Stimulated activated effector memory CD8-positive, alpha-beta T cell treated with anti-CD3 and anti-CD28 coated beads, Interleukin-12 subunit alpha, Interleukin-12 subunit beta, amount 100 ng/mL, for 72 hours (primary cell): ENCODE measurements around the gene SHROOM3.

ENCODE experiments used
- ATAC-seq: fragments of 150-1000 bp; cut with Tn5 transposase; 2 replicates; pipeline ENCODE4 v1.10.0; 2021
- DNase-seq, 2 donors: peaks; one replicate each; pipeline ENCODE4 v3.0.0; 2021 to 2022; ENCODE audit warnings: low spot score in 2 of 2
- H3K27ac Mint-ChIP-seq: one replicate; pipeline ENCODE4 v1.8.0; 2022; ENCODE audit warnings: mild to moderate bottlenecking, mixed read lengths
- H3K36me3 Mint-ChIP-seq: one replicate; pipeline ENCODE4 v1.8.0; 2022; ENCODE audit warnings: mild to moderate bottlenecking, mixed read lengths
- H3K4me1 Mint-ChIP-seq: one replicate; pipeline ENCODE4 v1.8.0; 2022; ENCODE audit warnings: mixed read lengths
- H3K4me3 Mint-ChIP-seq: one replicate; pipeline ENCODE4 v1.8.0; 2022; ENCODE audit warnings: mild to moderate bottlenecking, mixed read lengths
- H3K9me3 Mint-ChIP-seq: one replicate; pipeline ENCODE4 v1.8.0; 2022; ENCODE audit warnings: mixed read lengths

Gene SHROOM3

DNA sequence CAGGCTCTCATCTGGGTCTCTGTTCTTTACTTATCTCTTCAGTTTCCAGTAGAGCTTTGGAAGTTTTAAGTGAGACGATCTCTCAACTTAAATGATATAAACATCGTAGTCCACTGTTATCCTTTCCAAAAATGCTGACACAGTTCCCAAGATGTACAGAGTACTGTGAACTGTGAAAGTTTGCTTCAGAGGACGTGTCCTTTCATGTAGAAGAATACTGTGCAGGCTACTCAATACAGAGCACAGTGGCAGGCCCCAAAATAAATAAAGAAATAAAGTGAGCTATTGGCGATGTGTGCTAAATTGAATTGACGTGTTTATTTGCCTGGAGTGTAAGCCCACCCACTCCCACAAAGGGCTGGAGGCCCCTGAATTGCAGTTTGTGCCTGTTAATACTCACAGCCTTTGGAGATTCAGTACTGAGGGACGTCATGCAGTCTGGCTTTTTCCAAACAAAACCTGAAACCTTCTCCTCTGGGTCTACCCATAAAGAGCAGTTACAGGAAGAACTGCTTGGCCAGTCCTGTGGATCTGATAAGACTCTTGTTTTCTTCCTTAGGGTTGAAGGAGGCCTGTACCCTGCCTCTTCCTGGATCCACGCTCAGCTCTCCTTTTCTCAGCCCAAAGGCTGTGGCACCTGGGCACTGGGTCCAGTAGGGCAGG is 396.8 kb downstream of the SHROOM3 start:
- H3K4me3 Mint-ChIP-seq, result no peak overlapping the region
- H3K4me1 Mint-ChIP-seq, result no peaks in the 10 kb centered on the region
- ATAC-seq, result no peak
- H3K9me3 Mint-ChIP-seq, result no peaks in the 10 kb centered on the region
- DNase-seq, result no peak
- H3K27ac Mint-ChIP-seq, result no peak overlapping the region
- H3K36me3 Mint-ChIP-seq, result no peaks in the 10 kb centered on the region
